Measurements from ENCODE around the gene SAP130.

DNA sequence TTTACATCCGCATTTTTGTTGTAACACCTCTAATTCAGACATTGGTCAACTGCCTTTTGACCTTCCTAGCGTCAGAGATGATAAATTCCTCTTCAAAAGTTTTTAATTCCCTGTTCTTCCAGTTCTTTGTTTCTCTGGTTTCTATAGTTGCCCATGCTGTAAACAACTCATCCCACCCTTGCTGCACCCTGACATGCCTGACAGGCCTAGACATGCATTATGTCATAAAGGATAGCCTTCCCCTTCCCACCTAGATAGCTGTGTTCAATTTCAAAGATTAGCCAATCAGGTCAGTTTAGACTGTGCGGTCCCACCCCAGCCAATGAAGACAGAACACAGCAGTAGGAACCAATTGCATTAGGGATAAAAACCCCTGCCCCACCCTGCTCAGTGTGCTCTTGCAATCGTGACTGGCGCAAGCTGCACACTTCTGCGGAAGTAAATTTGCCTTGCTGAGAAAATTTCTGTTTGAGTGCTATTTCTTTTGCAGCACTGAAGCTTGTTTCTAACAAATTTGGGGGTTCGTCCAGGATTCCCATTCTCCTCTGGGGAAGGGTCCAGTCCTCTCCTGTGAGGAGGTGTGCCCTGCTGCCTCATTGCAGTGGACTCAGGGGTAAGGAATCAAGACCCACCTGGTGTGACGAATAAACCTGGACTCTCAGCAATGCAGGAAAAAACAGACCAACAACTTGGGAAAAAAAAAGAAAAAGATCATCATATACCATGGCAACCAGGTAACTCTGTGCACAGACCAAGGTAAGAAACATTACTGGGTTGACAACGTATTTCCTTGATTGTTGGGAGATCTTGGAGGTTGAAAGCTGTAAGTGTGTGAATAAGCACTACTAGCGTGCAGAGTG, 9.1 kb upstream of the SAP130 start:
- TF ChIP-seq CTCF (IDR thresholded peaks at IDR 0.05; ENCODE audit: control extremely low read depth in 1 of 3, insufficient read depth in 1 of 3, low read depth in 1 of 3, low read length in 3 of 3) (no peak), EZH2 (IDR thresholded peaks at IDR 0.05; ENCODE audit: low read depth, low read length, severe bottlenecking) (no peak), POLR2A (IDR thresholded peaks at IDR 0.05; ENCODE audit: control extremely low read depth in 1 of 2, low read depth in 2 of 2, low read length in 2 of 2) (no peak), SP2 (IDR thresholded peaks at IDR 0.05; ENCODE audit: low read length) (no peak)

All from H1 (cell line).